Smooth muscle cell (in vitro differentiated cells): Measurements from ENCODE around the gene SLC12A5. TPM values are rescaled to one million over a fixed set of nuclear protein-coding genes. Genes with fewer than 3 reads are reported as not detected.

Experiments used
- DNase-seq: peaks from one replicate; lab custom pipeline; 2025; ENCODE audit not compliant: unreplicated experiment; lab: John Stamatoyannopoulos, UW
- H2AFZ ChIP-seq: fragments of 200-600 bp; sonication (generic); 2 replicates; pipeline ENCODE4 v1.6.0; 2016; ENCODE audit warnings: antibody characterized with exemption, low read depth, mild to moderate bottlenecking
- H3F3A ChIP-seq: fragments of 200-600 bp; sonication (generic); 2 replicates; pipeline ENCODE4 v1.6.0; 2017; ENCODE audit warnings: antibody characterized with exemption, low read depth
- H3K27ac ChIP-seq: fragments of 200-600 bp; sonication (generic); 2 replicates; pipeline ENCODE4 v1.5.1; 2016; ENCODE audit warnings: low read depth, mild to moderate bottlenecking
- H3K27me3 ChIP-seq: fragments of 200-600 bp; sonication (generic); 2 replicates; pipeline ENCODE4 v1.6.1; 2016; ENCODE audit warnings: low read depth, mild to moderate bottlenecking
- H3K36me3 ChIP-seq: fragments of 200-600 bp; sonication (generic); 2 replicates; pipeline ENCODE4 v1.5.1; 2016; ENCODE audit warnings: low read depth
- H3K4me1 ChIP-seq: fragments of 200-600 bp; sonication (generic); 2 replicates; pipeline ENCODE4 v1.5.1; 2016; ENCODE audit warnings: low read depth
- H3K4me2 ChIP-seq: fragments of 200-600 bp; sonication (generic); 2 replicates; pipeline ENCODE4 v1.6.0; 2016; ENCODE audit warnings: mild to moderate bottlenecking
- H3K4me3 ChIP-seq: fragments of 200-600 bp; sonication (generic); 2 replicates; pipeline ENCODE4 v1.5.1; 2016; ENCODE audit warnings: mild to moderate bottlenecking
- H3K79me2 ChIP-seq: fragments of 200-600 bp; sonication (generic); 2 replicates; pipeline ENCODE4 v1.6.0; 2016; ENCODE audit warnings: low read depth, mild to moderate bottlenecking
- H3K9ac ChIP-seq: fragments of 200-600 bp; sonication (generic); 2 replicates; pipeline ENCODE4 v1.6.0; 2016; ENCODE audit warnings: low read depth
- H3K9me3 ChIP-seq: fragments of 200-600 bp; sonication (generic); replicated peaks from 2 replicates; pipeline ENCODE4 v1.5.1; 2016; ENCODE audit warnings: low read depth
- H4K20me1 ChIP-seq: fragments of 200-600 bp; sonication (generic); 2 replicates; pipeline ENCODE4 v1.6.0; 2016; ENCODE audit warnings: low read depth
- CTCF ChIP-seq: fragments of 200-600 bp; sonication (generic); IDR thresholded peaks from 2 replicates; pipeline ENCODE4 v1.5.1; 2017; ENCODE audit warnings: borderline replicate concordance, mild to moderate bottlenecking, antibody characterized with exemption; ENCODE audit not compliant: insufficient read depth, poor library complexity, severe bottlenecking
- WGBS: methylation state at CpG from one replicate; pipeline ENCODE4 v1.1.7; 2016; ENCODE audit warnings: low lambda C conversion rate; 5-methylcytosine and 5-hydroxymethylcytosine counted together
- polyA plus RNA-seq: library from polyadenylated mRNA; unstranded; fragments of >200 nt; fragmentation: Nextera tagmentation; extraction: Ambion mirVana; gene quantifications from 2 replicates; pipeline ENCODE4 v1.2.1, GENCODE V29; 2016
- total RNA-seq: library from RNA; depleted of rRNA; stranded (reverse); fragments of >200 nt; gene quantifications from 2 replicates; pipeline ENCODE4 v1.2.3, GENCODE V29; 2014

The SLC12A5 gene
- total and polyA plus RNA-seq, 2 experiments from 2014 or later = 0.40 to 1.3 TPM

GRCh38 chr20:46030284-46031013, 1.4 kb downstream of the SLC12A5 start:
- no peak overlapping the region for H3K4me2 ChIP-seq
- H3K9me3 ChIP-seq = no peaks in the 10 kb centered on the region
- peaks cover 87% of the 10 kb centered on the region for H3K27me3 ChIP-seq
- H3K79me2 ChIP-seq = no peaks in the 10 kb centered on the region
- no peaks in the 10 kb centered on the region for H3K36me3 ChIP-seq
- no peak for TF ChIP-seq CTCF
- no peak overlapping the region for H3K27ac ChIP-seq
- H2AFZ ChIP-seq = no peak overlapping the region
- no peak for DNase-seq
- H3K4me1 ChIP-seq = peaks cover 3% of the 10 kb centered on the region
- 43% methylated on average over 29 of the region's 49 CpGs for WGBS
- no peaks in the 10 kb centered on the region for H4K20me1 ChIP-seq
- H3K4me3 ChIP-seq = no peak overlapping the region
- H3F3A ChIP-seq = no peaks in the 10 kb centered on the region
- no peak overlapping the region for H3K9ac ChIP-seq

- Histone ChIP-seq H3K4me3 (no peak overlapping the region), H2AFZ (no peak overlapping the region), H3K27me3 (peaks cover 87% of the 10 kb centered on the region), H3K36me3 (no peaks in the 10 kb centered on the region), H4K20me1 (no peaks in the 10 kb centered on the region), H3K4me1 (peaks cover 3% of the 10 kb centered on the region), H3F3A (no peaks in the 10 kb centered on the region), H3K27ac (no peak overlapping the region), H3K79me2 (no peaks in the 10 kb centered on the region), H3K9ac (no peak overlapping the region), H3K4me2 (no peak overlapping the region), H3K9me3 (no peaks in the 10 kb centered on the region)
- no peak for DNase-seq
- 54% methylated on average over 11 of the region's 11 CpGs for WGBS
- no peak for TF ChIP-seq CTCF
These were observed 2.1 kb downstream of the SLC12A5 start for GRCh38 chr20:46031014-46031569.

GRCh38 chr20:46031701-46032254, 2.8 kb downstream of the SLC12A5 start:
- no peaks in the 10 kb centered on the region for H3K36me3 ChIP-seq
- H3K9ac ChIP-seq = no peak overlapping the region
- TF ChIP-seq CTCF = no peak
- no peaks in the 10 kb centered on the region for H3F3A ChIP-seq
- peaks cover 3% of the 10 kb centered on the region for H3K4me1 ChIP-seq
- no peak for DNase-seq
- WGBS = 4% methylated on average over 53 of the region's 55 CpGs
- peaks cover 81% of the 10 kb centered on the region for H3K27me3 ChIP-seq
- no peak overlapping the region for H3K27ac ChIP-seq
- H3K79me2 ChIP-seq = no peaks in the 10 kb centered on the region
- H3K9me3 ChIP-seq = no peaks in the 10 kb centered on the region
- H3K4me2 ChIP-seq = peak overlapping the region; percentile 65
- no peaks in the 10 kb centered on the region for H4K20me1 ChIP-seq
- no peak overlapping the region for H2AFZ ChIP-seq
- peak overlapping the region; percentile 13 for H3K4me3 ChIP-seq
